Hindlimb muscle (tissue), 1 donor: ENCODE results near the gene CRTC1. TPM values are rescaled to one million over a fixed set of nuclear protein-coding genes. Genes with fewer than 3 reads are reported as not detected.

Source experiments
- DNase-seq: peaks from one replicate; pipeline ENCODE4 v3.0.0-alpha.2; 2013
- polyA plus RNA-seq: library from polyadenylated mRNA; unstranded; fragments of 120-200 nt; gene quantifications from one replicate; pipeline ENCODE4 v1.2.1, GENCODE V29; 2013; ENCODE audit not compliant: insufficient read length

The CRTC1 gene
- polyA plus RNA-seq, 1 donor: 19.2 TPM

- DNase-seq: peak; percentile 56
Measured at GRCh38 chr19:18785179-18786124, 102.0 kb downstream of the CRTC1 start.

GRCh38 chr19:18788529-18789421 is 105.3 kb downstream of the CRTC1 start:
- DNase-seq: no peak

DNA sequence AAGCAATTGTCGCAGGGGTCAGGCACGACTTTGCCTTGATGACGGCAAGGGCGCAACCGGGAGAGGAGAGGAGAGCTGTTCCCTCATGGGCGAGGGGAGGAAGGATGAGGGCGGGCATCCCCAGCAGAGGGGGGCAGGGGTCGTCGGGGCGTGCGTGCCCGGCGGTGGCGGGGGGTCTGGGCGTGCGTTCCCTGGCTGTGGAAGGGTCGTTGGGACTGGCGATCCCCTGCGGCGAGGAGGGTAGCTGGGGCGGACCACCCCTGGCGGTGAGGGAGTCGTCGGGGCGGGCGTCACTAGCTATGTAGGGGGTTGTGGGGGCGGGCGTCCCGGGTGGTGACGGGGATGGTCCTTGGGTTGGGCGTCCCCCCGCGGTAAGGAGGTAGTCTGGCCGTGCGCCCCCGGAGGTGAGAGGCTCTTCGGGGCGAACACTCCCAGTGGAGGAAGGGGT is 106.0 kb downstream of the CRTC1 start:
- no peak for DNase-seq

DNA sequence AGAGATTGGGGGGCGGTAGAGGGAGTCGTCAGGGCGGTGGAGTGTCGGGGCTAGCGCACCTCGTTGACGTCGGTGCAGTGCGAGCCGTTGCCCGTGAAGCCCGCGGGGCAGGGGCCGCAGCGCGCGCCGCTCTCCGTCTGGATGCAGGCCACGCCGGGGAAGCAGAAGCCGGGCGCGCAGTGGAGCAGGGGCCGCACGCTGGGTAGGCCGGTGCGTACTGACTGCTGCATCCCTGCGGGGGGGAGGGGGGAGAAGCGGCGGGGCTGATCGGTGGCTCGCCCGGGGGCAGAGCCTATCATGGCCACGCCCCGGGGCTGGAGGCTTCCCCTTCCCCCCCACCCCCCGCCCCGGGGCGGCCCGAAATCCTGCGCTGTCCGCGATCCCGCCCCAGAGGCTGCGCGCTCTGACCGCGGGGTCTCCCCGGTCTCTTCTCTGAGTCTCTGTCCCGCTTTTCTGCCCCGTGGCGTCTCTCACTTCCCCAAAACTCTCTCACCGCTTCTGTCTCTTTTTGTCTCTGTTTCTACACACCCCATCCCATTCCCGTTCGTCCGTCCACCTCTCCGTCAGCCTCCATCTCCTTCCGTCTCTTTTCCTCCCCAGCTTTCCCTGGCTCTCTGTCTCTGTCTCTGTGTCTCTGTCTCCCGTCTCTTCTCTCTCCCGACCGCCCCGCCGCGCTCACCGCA is 106.5 kb downstream of the CRTC1 start:
- peak; percentile 63 for DNase-seq

DNA sequence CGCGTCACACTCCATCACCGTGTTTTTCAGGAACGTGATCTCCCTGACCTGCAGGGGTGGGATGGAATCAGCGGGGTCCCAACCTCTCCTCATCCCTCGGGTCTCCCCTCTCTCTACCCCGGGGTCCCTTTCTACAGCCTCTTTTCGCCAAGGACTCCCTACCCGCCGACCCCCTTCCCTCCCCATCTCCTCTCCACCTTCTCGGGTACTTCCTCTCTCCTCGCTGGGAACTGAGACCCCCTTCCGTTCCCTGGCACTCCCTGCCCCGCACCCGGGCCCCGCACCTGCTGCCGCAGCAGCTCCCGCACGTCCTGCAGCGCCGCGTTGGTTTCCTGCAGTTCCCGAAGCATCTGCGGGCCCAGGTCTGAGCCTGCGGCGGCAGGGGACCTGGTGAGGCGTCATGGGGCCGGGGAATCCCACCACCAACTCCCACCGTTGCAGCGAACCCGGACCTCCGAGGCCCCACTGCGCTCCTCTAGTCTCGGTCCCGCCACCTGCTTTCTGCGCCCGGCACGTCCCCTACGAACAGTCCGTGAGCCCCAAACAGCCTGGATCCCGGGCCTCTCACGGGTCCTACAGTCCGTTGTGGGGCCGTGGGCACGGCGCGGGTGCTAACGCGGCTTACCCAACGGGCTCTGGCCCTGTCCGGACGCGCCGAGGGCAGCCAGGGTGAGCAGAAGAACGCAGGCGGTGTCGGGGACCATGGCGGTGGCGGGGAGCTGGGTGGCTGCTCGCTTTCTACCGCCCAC is 107.3 kb downstream of the CRTC1 start, which contains the start of gene COMP:
Gene COMP (minus strand): TSS at position 740 of the 749 bp plus-strand sequence. CDS start 36 bp downstream, at position 704.
- no peak for DNase-seq

GRCh38 chr19:18791315-18791678 is 107.8 kb downstream of the CRTC1 start:
- DNase-seq: no peak

GRCh38 chr19:18792661-18793060 is 109.2 kb downstream of the CRTC1 start:
- DNase-seq: no peak

GRCh38 chr19:18793144-18794028 is 109.9 kb downstream of the CRTC1 start:
- DNase-seq: no peak

GRCh38 chr19:18794029-18794313 is 110.5 kb downstream of the CRTC1 start:
- no peak for DNase-seq

DNA sequence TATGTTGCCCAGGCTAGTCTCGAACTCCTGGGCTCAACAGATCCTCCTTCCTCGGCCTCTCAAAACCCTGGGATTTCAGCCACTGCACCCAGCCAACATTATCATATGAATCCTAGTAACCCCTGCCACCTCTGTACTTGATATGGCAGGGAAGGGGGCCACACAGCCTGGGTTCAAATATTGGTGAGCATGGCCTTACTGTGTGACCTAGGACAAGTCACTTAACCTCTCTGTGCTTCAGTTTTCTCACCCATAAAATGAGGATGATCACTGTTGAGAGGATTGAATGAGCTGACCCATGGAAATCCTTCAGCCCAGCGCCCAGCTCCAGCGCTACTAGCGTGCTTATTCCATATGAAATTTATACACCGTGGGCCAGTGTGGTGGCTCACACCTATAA is 111.2 kb downstream of the CRTC1 start:
- no peak for DNase-seq

GRCh38 chr19:18795540-18795939 is 112.1 kb downstream of the CRTC1 start:
- peak; percentile 72 for DNase-seq

DNA sequence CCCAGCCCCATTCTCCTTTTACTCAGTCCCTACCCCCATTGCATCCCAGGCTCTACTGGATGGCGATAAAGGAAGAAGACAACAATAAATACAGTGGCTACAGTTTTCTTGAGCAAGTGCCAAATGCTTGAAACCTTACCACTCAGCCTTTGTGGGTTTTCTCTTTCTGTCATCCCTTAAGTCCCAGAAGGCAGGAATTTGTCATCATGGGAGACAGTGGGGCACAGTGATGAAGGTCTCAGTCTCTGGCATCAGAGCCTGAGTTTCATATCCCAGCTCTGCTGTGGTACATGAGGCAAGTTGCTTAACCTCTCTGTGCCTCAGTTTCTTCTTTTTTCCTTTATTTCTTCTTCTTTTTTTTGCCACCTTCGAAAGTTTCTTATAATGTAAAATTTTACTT is 112.8 kb downstream of the CRTC1 start:
- DNase-seq: no peak

- no peak for DNase-seq
Measured at GRCh38 chr19:18798384-18799352, 115.2 kb downstream of the CRTC1 start.

- no peak for DNase-seq
Measured at GRCh38 chr19:18799389-18799970, 116.0 kb downstream of the CRTC1 start.

DNA sequence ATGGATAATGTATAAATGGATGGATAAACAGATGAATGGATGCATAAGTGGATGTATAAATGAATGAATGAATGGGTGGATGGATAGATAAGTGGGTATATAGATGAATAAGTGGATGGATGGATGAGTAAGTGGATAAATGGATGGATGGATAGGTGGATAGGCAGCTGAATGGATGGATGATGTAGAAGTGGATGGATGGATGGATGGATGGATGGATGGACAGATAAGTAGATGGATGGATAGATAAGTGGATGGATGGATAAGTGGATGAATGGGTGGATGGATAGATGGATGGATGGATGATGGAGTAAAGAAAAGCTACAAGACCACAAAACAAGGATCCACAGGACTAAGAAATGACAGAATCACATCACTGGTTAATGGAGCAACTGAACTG is 116.6 kb downstream of the CRTC1 start:
- DNase-seq: no peak

DNA sequence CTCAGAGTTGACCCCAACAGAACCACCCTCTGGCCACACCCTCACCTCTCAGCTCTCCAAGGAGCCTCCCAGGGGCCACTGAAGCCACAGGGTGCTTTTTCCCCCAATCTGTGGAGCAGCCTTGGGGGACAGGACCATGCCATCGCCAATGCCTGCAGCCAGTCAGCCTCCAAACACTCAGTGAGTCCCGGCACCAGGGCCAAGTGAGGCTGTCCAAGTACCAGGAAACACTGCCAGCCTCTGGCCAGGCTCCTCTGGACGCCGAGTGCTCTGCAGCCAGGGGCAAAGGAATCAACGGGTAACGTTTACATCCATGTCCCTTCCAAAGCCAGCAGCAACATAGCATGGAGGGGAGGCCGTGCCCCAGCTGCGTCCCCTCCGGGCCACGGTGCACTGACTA is 117.2 kb downstream of the CRTC1 start:
- no peak for DNase-seq

- no peak for DNase-seq
Measured at GRCh38 chr19:18802354-18802753, 118.9 kb downstream of the CRTC1 start.

DNA sequence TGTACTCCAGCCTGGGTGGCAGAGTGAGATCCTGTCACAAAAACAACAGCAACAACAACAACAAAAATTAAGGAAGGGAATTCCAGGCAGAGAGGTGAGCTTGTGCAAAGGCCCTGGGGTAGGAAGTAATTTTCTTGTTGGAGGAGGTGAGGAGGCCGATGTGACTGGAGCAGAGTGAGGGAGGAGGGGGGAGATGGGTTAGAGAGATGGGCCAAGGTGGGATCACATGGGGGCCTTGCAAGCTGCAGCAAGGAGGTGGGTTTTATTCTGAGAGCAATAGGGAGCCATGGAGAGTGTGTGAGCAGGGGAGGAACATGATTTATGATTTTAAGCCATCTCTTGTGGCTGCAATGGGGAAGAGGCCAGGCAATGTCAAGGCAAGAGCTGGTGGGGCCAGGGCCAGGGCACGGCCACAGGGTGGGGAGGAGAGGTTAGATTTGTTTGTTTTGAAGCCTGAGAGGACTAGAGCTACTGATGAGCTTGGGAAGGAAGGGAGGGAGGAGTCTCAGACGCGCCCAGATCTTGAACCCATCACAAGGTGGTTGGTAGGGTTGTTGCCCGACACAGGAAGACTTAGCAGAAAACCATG is 120.2 kb downstream of the CRTC1 start:
- no peak for DNase-seq

DNA sequence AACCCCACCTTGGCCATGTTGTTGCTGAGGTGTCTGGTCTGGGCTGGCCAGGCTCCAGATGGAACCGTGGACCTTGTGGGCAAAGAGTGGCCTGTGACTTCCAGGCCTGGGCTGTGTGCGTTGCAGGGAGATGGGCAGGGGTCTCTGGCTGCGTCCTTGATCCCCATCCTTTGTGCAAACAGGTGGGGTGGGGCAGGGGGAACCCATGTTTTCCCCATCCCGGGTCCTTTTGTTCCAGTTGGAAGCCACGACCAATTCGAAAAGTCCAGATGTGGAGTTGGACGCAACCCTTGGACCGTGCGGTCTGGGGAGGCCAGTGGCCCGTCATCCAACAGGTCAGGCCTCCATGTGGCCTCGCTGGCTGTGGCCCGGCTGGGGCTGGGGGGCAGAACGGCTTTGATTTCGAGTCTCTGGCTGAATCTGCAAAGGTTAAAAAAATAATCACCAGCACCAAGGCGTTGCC is 120.7 kb downstream of the CRTC1 start:
- DNase-seq: no peak
